Uterine smooth muscle cell (primary cell): ENCODE results near the gene KDM4D. TPM values are rescaled to one million over a fixed set of nuclear protein-coding genes. Genes with fewer than 3 reads are reported as not detected.

ENCODE experiments used
- total RNA-seq: library from RNA; depleted of rRNA; stranded (reverse); fragments of >200 nt; gene quantifications from 2 replicates; pipeline ENCODE4 v1.2.3, GENCODE V29; 2014

The KDM4D gene
- 1.00 and 1.4 TPM in 2 replicates for total RNA-seq

GRCh38 chr11:94973099-94973968 is at the start of gene KDM4D, which contains the start of gene CWC15:
KDM4D (plus strand) TSS chr11:94973709; CDS start chr11:94997373, 23,664 bp downstream.
CWC15 (minus strand) TSS chr11:94973556; CDS start chr11:94972185, 1,371 bp downstream.

GRCh38 chr11:95024958-95025357 is 51.4 kb downstream of the KDM4D start, which contains the start of gene KDM4E:
KDM4E (plus strand) TSS chr11:95025258; CDS start chr11:95025558, 300 bp downstream.

Other genes starting within 250 kb of the KDM4D start
- 26.6 and 31.5 TPM in 2 replicates for gene AMOTL1, start 205.4 kb upstream of the KDM4D start, total RNA-seq
- 51.0 and 53.5 TPM in 2 replicates for gene CWC15, start 153 bp upstream of the KDM4D start, total RNA-seq
- gene KDM4E, start 51.5 kb downstream of the KDM4D start, total RNA-seq: under 0.01 TPM in 1 of 2 replicates, not detected in the other
- not detected in 2 replicates for gene KDM4F, start 75.7 kb downstream of the KDM4D start, total RNA-seq
- 10.6 and 13.6 TPM in 2 replicates for gene SRSF8, start 93.2 kb downstream of the KDM4D start, total RNA-seq
- 53.7 and 60.5 TPM in 2 replicates for gene ENDOD1, start 116.1 kb downstream of the KDM4D start, total RNA-seq